PFSK-1 (cell line): ENCODE data around the gene GPM6B.

Source experiments
- POLR2AphosphoS5 ChIP-seq: IDR thresholded peaks from 2 replicates; pipeline ENCODE4 v1.6.1; 2012; ENCODE audit warnings: low read depth, mild to moderate bottlenecking, control low read depth, low read length, moderate library complexity
- TF ChIP-seq, protein P1 (sequence below), 2 experiments: IDR thresholded peaks; 2 replicates each; pipeline versions ENCODE4 v1.6.1 to v1.8.0; 2011 to 2012; ENCODE audit warnings: low read depth in 2 of 2, low read length in 2 of 2, control low read depth in 1 of 2, inconsistent platforms in 1 of 2, mild to moderate bottlenecking in 1 of 2, moderate library complexity in 1 of 2; ENCODE audit not compliant: insufficient read depth in 1 of 2

DNA sequence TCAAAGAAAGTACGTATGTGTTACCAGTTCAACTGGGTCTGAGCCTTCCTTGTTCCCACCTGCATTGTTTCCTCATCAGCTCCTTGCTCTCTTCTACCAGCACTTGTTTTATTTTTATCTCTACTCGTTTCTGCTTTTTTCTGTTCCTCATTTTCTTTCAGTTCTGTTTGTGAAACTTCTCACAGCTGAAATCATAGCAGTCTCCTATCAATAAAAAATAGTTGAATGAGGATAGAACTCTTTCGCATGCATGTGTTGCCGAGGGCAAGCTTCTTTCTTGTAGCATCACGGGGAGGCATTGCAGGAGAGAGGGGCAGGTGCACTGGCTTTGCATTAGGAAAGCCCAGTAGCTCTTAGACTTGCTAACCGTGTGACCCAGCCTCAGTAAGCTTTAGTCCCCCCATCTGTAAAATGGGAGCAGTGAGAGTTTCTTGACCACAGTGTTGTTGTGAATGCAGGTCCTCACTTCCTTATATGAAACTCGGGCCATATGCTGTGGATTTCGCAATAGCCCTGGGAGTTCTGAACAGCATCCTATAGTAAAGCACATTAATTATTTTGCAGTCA lies 57.7 kb downstream of the GPM6B start:
- TF ChIP-seq POLR2AphosphoS5: no peak
- TF ChIP-seq, protein P1, sequence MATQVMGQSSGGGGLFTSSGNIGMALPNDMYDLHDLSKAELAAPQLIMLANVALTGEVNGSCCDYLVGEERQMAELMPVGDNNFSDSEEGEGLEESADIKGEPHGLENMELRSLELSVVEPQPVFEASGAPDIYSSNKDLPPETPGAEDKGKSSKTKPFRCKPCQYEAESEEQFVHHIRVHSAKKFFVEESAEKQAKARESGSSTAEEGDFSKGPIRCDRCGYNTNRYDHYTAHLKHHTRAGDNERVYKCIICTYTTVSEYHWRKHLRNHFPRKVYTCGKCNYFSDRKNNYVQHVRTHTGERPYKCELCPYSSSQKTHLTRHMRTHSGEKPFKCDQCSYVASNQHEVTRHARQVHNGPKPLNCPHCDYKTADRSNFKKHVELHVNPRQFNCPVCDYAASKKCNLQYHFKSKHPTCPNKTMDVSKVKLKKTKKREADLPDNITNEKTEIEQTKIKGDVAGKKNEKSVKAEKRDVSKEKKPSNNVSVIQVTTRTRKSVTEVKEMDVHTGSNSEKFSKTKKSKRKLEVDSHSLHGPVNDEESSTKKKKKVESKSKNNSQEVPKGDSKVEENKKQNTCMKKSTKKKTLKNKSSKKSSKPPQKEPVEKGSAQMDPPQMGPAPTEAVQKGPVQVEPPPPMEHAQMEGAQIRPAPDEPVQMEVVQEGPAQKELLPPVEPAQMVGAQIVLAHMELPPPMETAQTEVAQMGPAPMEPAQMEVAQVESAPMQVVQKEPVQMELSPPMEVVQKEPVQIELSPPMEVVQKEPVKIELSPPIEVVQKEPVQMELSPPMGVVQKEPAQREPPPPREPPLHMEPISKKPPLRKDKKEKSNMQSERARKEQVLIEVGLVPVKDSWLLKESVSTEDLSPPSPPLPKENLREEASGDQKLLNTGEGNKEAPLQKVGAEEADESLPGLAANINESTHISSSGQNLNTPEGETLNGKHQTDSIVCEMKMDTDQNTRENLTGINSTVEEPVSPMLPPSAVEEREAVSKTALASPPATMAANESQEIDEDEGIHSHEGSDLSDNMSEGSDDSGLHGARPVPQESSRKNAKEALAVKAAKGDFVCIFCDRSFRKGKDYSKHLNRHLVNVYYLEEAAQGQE (IDR thresholded peaks at IDR 0.05; ENCODE audit: insufficient read depth in 1 of 2, low read depth in 2 of 2, low read length in 2 of 2): no peak
